Neural progenitor cell (in vitro differentiated cells): ENCODE measurements around the gene LINC00237. TPM values are rescaled to one million over a fixed set of nuclear protein-coding genes. Genes with fewer than 3 reads are reported as not detected.

ENCODE experiments used
- DNase-seq: peaks from one replicate; pipeline ENCODE4 v3.0.0-alpha.2; 2016; ENCODE audit warnings: low spot score
- H2AFZ ChIP-seq: fragments of 200-600 bp; sonication (generic); replicated peaks from 2 replicates; pipeline ENCODE4 v1.6.1; 2016; ENCODE audit warnings: antibody characterized with exemption
- H3F3A ChIP-seq: fragments of 200-600 bp; sonication (generic); 2 replicates; pipeline ENCODE4 v1.6.1; 2016; ENCODE audit warnings: antibody characterized with exemption, low read depth
- H3K27ac ChIP-seq: fragments of 200-600 bp; sonication (generic); 2 replicates; pipeline ENCODE4 v1.5.1; 2016; ENCODE audit warnings: mild to moderate bottlenecking
- H3K27me3 ChIP-seq: fragments of 200-600 bp; sonication (generic); 2 replicates; pipeline ENCODE4 v1.6.1; 2016; ENCODE audit warnings: mild to moderate bottlenecking, moderate library complexity
- H3K36me3 ChIP-seq: fragments of 200-600 bp; sonication (generic); 2 replicates; pipeline ENCODE4 v1.5.1; 2016
- H3K4me1 ChIP-seq: fragments of 200-600 bp; sonication (generic); 2 replicates; pipeline ENCODE4 v1.6.1; 2016; ENCODE audit warnings: mixed run types
- H3K4me2 ChIP-seq: fragments of 200-600 bp; sonication (generic); 2 replicates; pipeline ENCODE4 v1.6.1; 2016
- H3K4me3 ChIP-seq: fragments of 200-600 bp; sonication (generic); 2 replicates; pipeline ENCODE4 v1.5.1; 2016
- H3K79me2 ChIP-seq: fragments of 200-600 bp; sonication (generic); 2 replicates; pipeline ENCODE4 v1.6.1; 2016; ENCODE audit warnings: low read depth
- H3K9ac ChIP-seq: fragments of 200-600 bp; sonication (generic); 2 replicates; pipeline ENCODE4 v1.6.1; 2016
- H3K9me3 ChIP-seq: fragments of 200-600 bp; sonication (generic); 2 replicates; pipeline ENCODE4 v1.5.1; 2016; ENCODE audit warnings: low read depth
- H4K20me1 ChIP-seq: fragments of 200-600 bp; sonication (generic); 2 replicates; pipeline ENCODE4 v1.6.1; 2016; ENCODE audit warnings: low read depth
- H3K27ac Mint-ChIP-seq: 3 replicates; pipeline ENCODE4 v1.8.0; 2021; ENCODE audit warnings: mixed read lengths
- H3K27me3 Mint-ChIP-seq: 2 replicates; pipeline ENCODE4 v1.8.0; 2022; ENCODE audit warnings: low read depth, mild to moderate bottlenecking, inconsistent platforms, moderate library complexity, mixed read lengths; ENCODE audit not compliant: insufficient read depth
- H3K36me3 Mint-ChIP-seq: 3 replicates; pipeline ENCODE4 v1.8.0; 2021; ENCODE audit warnings: mixed read lengths
- H3K4me1 Mint-ChIP-seq: 3 replicates; pipeline ENCODE4 v1.8.0; 2021; ENCODE audit warnings: mixed read lengths
- H3K4me3 Mint-ChIP-seq: 3 replicates; pipeline ENCODE4 v1.8.0; 2021; ENCODE audit warnings: mild to moderate bottlenecking, moderate library complexity, mixed read lengths
- H3K9me3 Mint-ChIP-seq: 3 replicates; pipeline ENCODE4 v1.8.0; 2020; ENCODE audit warnings: mixed read lengths
- CTCF ChIP-seq: fragments of 200-600 bp; sonication (generic); IDR thresholded peaks from 2 replicates; pipeline ENCODE4 v1.5.1; 2017; ENCODE audit warnings: antibody characterized with exemption, mild to moderate bottlenecking
- EZH2 ChIP-seq: fragments of 200-600 bp; sonication (generic); IDR thresholded peaks from 2 replicates; pipeline ENCODE4 v1.6.1; 2017; ENCODE audit warnings: antibody characterized with exemption, mild to moderate bottlenecking, moderate library complexity
- EZH2phosphoT487 ChIP-seq: fragments of 200-600 bp; sonication (generic); IDR thresholded peaks from 2 replicates; pipeline ENCODE4 v1.6.1; 2017; ENCODE audit warnings: antibody characterized with exemption
- total RNA-seq: library from RNA; depleted of rRNA; stranded (reverse); fragments of >200 nt; gene quantifications from 2 replicates; pipeline ENCODE4 v1.2.3, GENCODE V29; 2015; ENCODE audit warnings: low replicate concordance

The LINC00237 gene
- total RNA-seq, 1 donor from 2014 or later, result not detected

GRCh38 chr20:21103582-21104465 lies 2.3 kb downstream of the LINC00237 start:
- Histone ChIP-seq H3K79me2 (no peaks in the 10 kb centered on the region), H3K27ac (no peak overlapping the region), H3K9ac (no peak overlapping the region), H2AFZ (no peak overlapping the region), H3K9me3 (no peaks in the 10 kb centered on the region), H3K36me3 (no peaks in the 10 kb centered on the region), H3K4me1 (peaks cover 53% of the 10 kb centered on the region), H3K27me3 (peaks cover 100% of the 10 kb centered on the region), H4K20me1 (peaks cover 75% of the 10 kb centered on the region), H3K4me2 (peak overlapping the region; percentile 85), H3K4me3 (peak overlapping the region; percentile 43), H3F3A (peaks cover 59% of the 10 kb centered on the region)
- TF ChIP-seq CTCF (no peak), EZH2phosphoT487 (peak; percentile 27), EZH2 (peak; percentile 72)
- Mint-ChIP-seq H3K4me1 (peaks cover 20% of the 10 kb centered on the region), H3K27ac (no peak overlapping the region), H3K27me3 (peaks cover 84% of the 10 kb centered on the region), H3K36me3 (no peaks in the 10 kb centered on the region), H3K9me3 (peaks cover 4% of the 10 kb centered on the region), H3K4me3 (peak overlapping the region; percentile 72)
- peak; percentile 52 for DNase-seq

GRCh38 chr20:21102603-21103311 lies 3.4 kb downstream of the LINC00237 start:
- Histone ChIP-seq H4K20me1 (peaks cover 82% of the 10 kb centered on the region), H3K27ac (no peak overlapping the region), H3K4me1 (peaks cover 53% of the 10 kb centered on the region), H3K27me3 (peaks cover 100% of the 10 kb centered on the region), H3K9me3 (no peaks in the 10 kb centered on the region), H3K36me3 (no peaks in the 10 kb centered on the region), H3K9ac (no peak overlapping the region), H2AFZ (no peak overlapping the region), H3F3A (peaks cover 62% of the 10 kb centered on the region), H3K4me2 (peak overlapping the region; percentile 85), H3K4me3 (peak overlapping the region; percentile 43), H3K79me2 (no peaks in the 10 kb centered on the region)
- peaks cover 4% of the 10 kb centered on the region for H3K9me3 Mint-ChIP-seq
- no peaks in the 10 kb centered on the region for H3K36me3 Mint-ChIP-seq
- peaks cover 86% of the 10 kb centered on the region for H3K27me3 Mint-ChIP-seq
- H3K4me1 Mint-ChIP-seq, result peaks cover 20% of the 10 kb centered on the region
- peak; percentile 82 for DNase-seq
- TF ChIP-seq EZH2phosphoT487, result peak; percentile 4
- TF ChIP-seq CTCF, result peak; percentile 15
- TF ChIP-seq EZH2, result peak; percentile 6
- H3K27ac Mint-ChIP-seq, result no peak overlapping the region
- peak overlapping the region; percentile 80 for H3K4me3 Mint-ChIP-seq

GRCh38 chr20:21101932-21102575 lies 4.1 kb downstream of the LINC00237 start:
- H2AFZ ChIP-seq, result no peak overlapping the region
- DNase-seq, result peak; percentile 70
- peaks cover 4% of the 10 kb centered on the region for H3K9me3 Mint-ChIP-seq
- no peaks in the 10 kb centered on the region for H3K9me3 ChIP-seq
- H3K4me3 Mint-ChIP-seq, result peak overlapping the region; percentile 80
- peaks cover 100% of the 10 kb centered on the region for H3K27me3 ChIP-seq
- H3K27ac ChIP-seq, result no peak overlapping the region
- no peaks in the 10 kb centered on the region for H3K79me2 ChIP-seq
- H3K27me3 Mint-ChIP-seq, result peaks cover 82% of the 10 kb centered on the region
- H3K9ac ChIP-seq, result no peak overlapping the region
- H4K20me1 ChIP-seq, result peaks cover 83% of the 10 kb centered on the region
- no peaks in the 10 kb centered on the region for H3K36me3 ChIP-seq
- TF ChIP-seq EZH2phosphoT487 (peak; percentile 5), EZH2 (no peak)
- H3K4me1 Mint-ChIP-seq, result peaks cover 20% of the 10 kb centered on the region
- peaks cover 53% of the 10 kb centered on the region for H3K4me1 ChIP-seq
- no peaks in the 10 kb centered on the region for H3K36me3 Mint-ChIP-seq
- no peak overlapping the region for H3K27ac Mint-ChIP-seq
- peak overlapping the region; percentile 43 for H3K4me3 ChIP-seq
- H3F3A ChIP-seq, result peaks cover 62% of the 10 kb centered on the region
- H3K4me2 ChIP-seq, result peak overlapping the region; percentile 85
